GM12878 (cell line): Measurements from ENCODE around the gene MTHFD2. TPM values are rescaled to one million over a fixed set of nuclear protein-coding genes. Genes with fewer than 3 reads are reported as not detected.

Source experiments
- ATAC-seq: fragments of 200-7000 bp; cut with Tn5 transposase; 3 replicates; pipeline ENCODE4 v1.9.1; 2020; ENCODE audit warnings: mild to moderate bottlenecking, moderate library complexity
- BruUV-seq: library from RNA; stranded (reverse); fragments of 400-500 nt; replicated peaks from 2 replicates; lab custom pipeline; 2021; lab: Mats Ljungman, UMichigan
- CTCF ChIA-PET: fragments of 300-600 bp; sonication (Branson Sonifier 250); formaldehyde crosslinking; extraction: SDS; loops from one replicate; lab custom pipeline; 2021; ENCODE audit warnings: inconsistent platforms; lab: Yijun Ruan, JAX
- POLR2A ChIA-PET: fragments of 350-600 bp; formaldehyde crosslinking; extraction: SDS; loops from one replicate; lab custom pipeline; 2021; ENCODE audit warnings: inconsistent platforms; lab: Charles Lee
- RAD21 ChIA-PET: fragments of 300-600 bp; sonication (Branson Sonifier 250); formaldehyde crosslinking; loops from one replicate; lab custom pipeline; 2023; ENCODE audit warnings: antibody characterized with exemption; ENCODE audit not compliant: unreplicated experiment; lab: Charles Lee
- SMC1A ChIA-PET: fragments of 300-600 bp; sonication (Branson Sonifier 250); formaldehyde crosslinking; loops from one replicate; lab custom pipeline; 2023; ENCODE audit not compliant: unreplicated experiment, uncharacterized antibody; lab: Charles Lee
- DNase-seq: peaks from one replicate; pipeline ENCODE4 v3.0.0-alpha.2; 2011; ENCODE audit warnings: low read depth, low spot score
- FAIRE-seq: peaks from 3 replicates; lab custom pipeline; 2011; peaks lifted over from hg19 to GRCh38; lab: Jason Lieb, UNC
- H2AFZ ChIP-seq: 2 replicates; pipeline ENCODE4 v1.6.0; 2011; ENCODE audit warnings: low read depth, low read length, control low read depth; ENCODE audit not compliant: control insufficient read depth
- H3K27ac ChIP-seq: 2 replicates; pipeline ENCODE4 v1.5.1; 2011; ENCODE audit warnings: control low read depth; ENCODE audit not compliant: control insufficient read depth, insufficient read depth
- H3K27me3 ChIP-seq, 2 experiments: replicated peaks in 1 of 2; 2 replicates each; pipeline versions ENCODE4 v1.6.0 to v1.6.1; 2011; ENCODE audit warnings: low read length in 1 of 2; ENCODE audit not compliant: control insufficient read depth in 2 of 2, insufficient read depth in 2 of 2
- H3K36me3 ChIP-seq, 2 experiments: 2 replicates each; pipeline ENCODE4 v1.5.1; 2011; ENCODE audit warnings: low read length in 1 of 2; ENCODE audit not compliant: control insufficient read depth in 2 of 2, insufficient read depth in 2 of 2
- H3K4me1 ChIP-seq: 2 replicates; pipeline ENCODE4 v1.6.1; 2011; ENCODE audit warnings: mild to moderate bottlenecking, low read length, moderate library complexity, mixed read lengths; ENCODE audit not compliant: control insufficient read depth, insufficient read depth
- H3K4me2 ChIP-seq: 2 replicates; pipeline ENCODE4 v1.6.0; 2011; ENCODE audit warnings: control low read depth; ENCODE audit not compliant: control insufficient read depth, insufficient read depth
- H3K4me3 ChIP-seq: fragments of 200-600 bp; sonication (generic); 2 replicates; pipeline ENCODE4 v1.5.1; 2016
- H3K79me2 ChIP-seq: 2 replicates; pipeline ENCODE4 v1.6.0; 2011; ENCODE audit warnings: low read length; ENCODE audit not compliant: control insufficient read depth, insufficient read depth
- H3K9ac ChIP-seq: 2 replicates; pipeline ENCODE4 v1.8.0; 2011; ENCODE audit warnings: low read length, control low read depth, mixed read lengths; ENCODE audit not compliant: control insufficient read depth, insufficient read depth
- H3K9me3 ChIP-seq: replicated peaks from 3 replicates; pipeline ENCODE4 v1.5.1; 2011; ENCODE audit warnings: mild to moderate bottlenecking, low read length; ENCODE audit not compliant: control insufficient read depth, insufficient read depth
- H4K20me1 ChIP-seq: 2 replicates; pipeline ENCODE4 v1.6.0; 2011; ENCODE audit not compliant: control insufficient read depth, insufficient read depth
- BMI1 ChIP-seq: fragments of 450-650 bp; IDR thresholded peaks from 2 replicates; pipeline ENCODE4 v1.6.1; 2016; ENCODE audit warnings: mild to moderate bottlenecking, moderate library complexity, borderline replicate concordance
- CBX5 ChIP-seq: sonication (generic); IDR thresholded peaks from 2 replicates; pipeline ENCODE4 v1.6.1; 2016; ENCODE audit warnings: low read depth, moderate library complexity, mild to moderate bottlenecking, inconsistent platforms
- E4F1 ChIP-seq: fragments of 450-650 bp; IDR thresholded peaks from 2 replicates; pipeline ENCODE4 v1.6.1; 2018; ENCODE audit warnings: borderline replicate concordance, mild to moderate bottlenecking; ENCODE audit not compliant: partially characterized antibody
- IRF5 ChIP-seq: fragments of 450-650 bp; IDR thresholded peaks from 2 replicates; pipeline ENCODE4 v1.6.1; 2017; ENCODE audit warnings: borderline replicate concordance
- MTA3 ChIP-seq: IDR thresholded peaks from 2 replicates; pipeline ENCODE4 v1.6.1; 2012; ENCODE audit warnings: low read length, inconsistent platforms, borderline replicate concordance
- MYB ChIP-seq: fragments of 150-350 bp; IDR thresholded peaks from 2 replicates; pipeline ENCODE4 v1.6.1; 2014; ENCODE audit warnings: mild to moderate bottlenecking, low read depth, low read length, borderline replicate concordance
- POLR2AphosphoS5 ChIP-seq: IDR thresholded peaks from 2 replicates; pipeline ENCODE4 v1.6.1; 2011; ENCODE audit warnings: mild to moderate bottlenecking, low read length, inconsistent platforms
- RAD51 ChIP-seq: fragments of 450-650 bp; IDR thresholded peaks from 2 replicates; pipeline ENCODE4 v1.6.1; 2016; ENCODE audit warnings: moderate library complexity, mild to moderate bottlenecking, inconsistent platforms
- SMARCA5 ChIP-seq: fragments of 450-650 bp; IDR thresholded peaks from 2 replicates; pipeline ENCODE4 v1.6.1; 2017; ENCODE audit warnings: mild to moderate bottlenecking
- SPI1 ChIP-seq: IDR thresholded peaks from 2 replicates; pipeline ENCODE4 v1.6.1; 2011; ENCODE audit warnings: low read depth, mild to moderate bottlenecking, low read length, moderate library complexity, borderline replicate concordance; ENCODE audit not compliant: insufficient read depth
- SUZ12 ChIP-seq: fragments of 200-600 bp; sonication (generic); IDR thresholded peaks from one replicate; pipeline ENCODE4 v1.6.1; 2018; ENCODE audit warnings: antibody characterized with exemption, mild to moderate bottlenecking; ENCODE audit not compliant: unreplicated experiment
- TCF3 ChIP-seq: IDR thresholded peaks from 2 replicates; pipeline ENCODE4 v1.6.1; 2012; ENCODE audit warnings: low read depth, mild to moderate bottlenecking, low read length, borderline replicate concordance; ENCODE audit not compliant: insufficient read depth
- WGBS: methylation state at CpG from one replicate; pipeline ENCODE4 v1.1.6; 2016; ENCODE audit warnings: low lambda C conversion rate; ENCODE audit not compliant: insufficient replicate concordance, insufficient coverage; ENCODE audit errors: missing lambda C conversion rate; 5-methylcytosine and 5-hydroxymethylcytosine counted together
- in situ Hi-C: fragments of 300-500 bp; cut with MboI; formaldehyde crosslinking; loops from 9 replicates; pipeline ENCODE4 v1.14.3; 2018; ENCODE audit warnings: mixed read lengths
- intact Hi-C: fragments of 100-400 bp; cut with micrococcal nuclease; formaldehyde crosslinking; loops from one replicate; pipeline ENCODE4 v1.14.2; 2022; ENCODE audit not compliant: unreplicated experiment
- polyA plus RNA-seq, 11 experiments: library from polyadenylated mRNA; depleted of rRNA in 4 of 11; unstranded in 6 of 11; stranded (reverse) in 5 of 11; fragments of >200 nt; fragmentation: Nextera tagmentation in 4 of 11; fragmentation: Illumina TruSeq in 1 of 11; extraction: Ambion mirVana in 4 of 11; extraction: Trizol in 1 of 11; gene quantifications; 1 replicate in 1 of 11; 2 replicates in 10 of 11; pipeline versions ENCODE4 v1.2.1 to v1.2.3, GENCODE V29; 2011 to 2016; ENCODE audit warnings: inconsistent platforms in 2 of 11, missing spikeins in 2 of 11, low read depth in 1 of 11
- total RNA-seq, 4 experiments: library from RNA; depleted of rRNA in 3 of 4; stranded (reverse); fragments of >200 nt in 3 of 4; fragmentation: Illumina TruSeq in 1 of 4; extraction: Trizol in 1 of 4; gene quantifications; 2 replicates each; pipeline versions ENCODE4 v1.2.1 to v1.2.3, GENCODE V29; 2013 to 2021
- TF ChIP-seq, protein P1 (sequence below): fragments of 450-650 bp; IDR thresholded peaks from 2 replicates; pipeline ENCODE4 v1.6.1; 2017; ENCODE audit warnings: mild to moderate bottlenecking, low read depth, inconsistent platforms; ENCODE audit not compliant: poor library complexity, severe bottlenecking
- TF ChIP-seq, protein P2 (sequence below): fragments of 450-650 bp; IDR thresholded peaks from 2 replicates; pipeline ENCODE4 v1.6.1; 2014; ENCODE audit warnings: mild to moderate bottlenecking

The MTHFD2 gene
- total and polyA plus RNA-seq, 10 of the 15 experiments (the other 5 are each of a cell fraction or from before 2014, with no cell fraction given): 128 to 292 (median 150) TPM

DNA sequence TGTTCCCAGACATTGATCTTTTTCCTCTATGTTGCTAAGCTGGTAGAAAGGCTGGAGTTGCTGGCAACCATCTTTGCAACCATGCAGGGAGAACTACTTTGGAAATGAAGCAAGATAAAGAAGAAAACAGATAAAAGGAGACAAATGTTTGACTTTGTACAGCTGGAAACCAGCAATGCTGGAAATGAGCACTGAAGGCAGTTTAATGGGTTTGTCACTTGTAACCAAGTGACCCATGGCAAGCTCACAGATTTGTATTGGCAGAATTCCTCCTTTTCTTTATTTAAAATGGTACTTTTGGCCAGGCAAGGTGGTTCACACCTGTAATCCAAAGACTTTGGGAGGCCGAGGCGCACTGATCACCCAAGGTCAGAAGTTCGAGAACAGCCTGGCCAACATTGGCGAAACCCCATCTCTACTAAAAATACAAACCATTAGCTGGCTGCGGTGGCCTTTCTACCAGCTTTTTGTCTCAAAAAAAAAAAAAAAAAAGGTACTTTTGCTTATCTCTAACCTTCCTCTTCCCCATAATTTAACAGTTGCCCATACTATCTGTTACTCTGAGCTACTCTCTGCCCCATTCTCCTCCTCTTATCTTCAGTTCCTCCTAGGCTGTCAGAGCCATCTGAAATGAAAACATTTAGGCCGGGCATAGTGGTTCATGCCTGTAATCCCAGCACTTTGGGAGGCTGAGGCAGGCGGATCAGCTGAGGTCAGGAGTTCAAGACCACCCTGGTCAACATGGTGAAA, 48.7 kb upstream of the MTHFD2 start (continued):
- TF ChIP-seq, protein P1, sequence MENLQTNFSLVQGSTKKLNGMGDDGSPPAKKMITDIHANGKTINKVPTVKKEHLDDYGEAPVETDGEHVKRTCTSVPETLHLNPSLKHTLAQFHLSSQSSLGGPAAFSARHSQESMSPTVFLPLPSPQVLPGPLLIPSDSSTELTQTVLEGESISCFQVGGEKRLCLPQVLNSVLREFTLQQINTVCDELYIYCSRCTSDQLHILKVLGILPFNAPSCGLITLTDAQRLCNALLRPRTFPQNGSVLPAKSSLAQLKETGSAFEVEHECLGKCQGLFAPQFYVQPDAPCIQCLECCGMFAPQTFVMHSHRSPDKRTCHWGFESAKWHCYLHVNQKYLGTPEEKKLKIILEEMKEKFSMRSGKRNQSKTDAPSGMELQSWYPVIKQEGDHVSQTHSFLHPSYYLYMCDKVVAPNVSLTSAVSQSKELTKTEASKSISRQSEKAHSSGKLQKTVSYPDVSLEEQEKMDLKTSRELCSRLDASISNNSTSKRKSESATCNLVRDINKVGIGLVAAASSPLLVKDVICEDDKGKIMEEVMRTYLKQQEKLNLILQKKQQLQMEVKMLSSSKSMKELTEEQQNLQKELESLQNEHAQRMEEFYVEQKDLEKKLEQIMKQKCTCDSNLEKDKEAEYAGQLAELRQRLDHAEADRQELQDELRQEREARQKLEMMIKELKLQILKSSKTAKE: no peak

- Histone ChIP-seq H4K20me1 (no peaks in the 10 kb centered on the region; the same call in 1 of the 2 replicates), H3K27me3 (no peaks in the 10 kb centered on the region), H3K79me2 (no peaks in the 10 kb centered on the region; the same call in 1 of the 2 replicates), H3K9me3 (no peaks in the 10 kb centered on the region), H3K27ac (peak overlapping the region; percentile 17; the same call in 1 of the 2 replicates), H3K4me2 (no peak overlapping the region), H3K9ac (no peak overlapping the region), H2AFZ (no peak overlapping the region), H3K4me1 (no peaks in the 10 kb centered on the region), H3K36me3 (peaks cover 3 to 27% of the 10 kb centered on the region in 2 experiments; a peak in 3 of 4 replicates), H3K4me3 (no peak overlapping the region)
- no peak for DNase-seq
- no peak for ATAC-seq
- ChIA-PET SMC1A (interaction anchor here (0.6 to 3.1 kb wide), 8 partner anchors 11 to 333 kb away, joined by 3 to 15 read pairs (median 6); no protein-coding TSS in a partner anchor), RAD21 (interaction anchor here (0.8 to 3.7 kb wide), 2 partner anchors 245 to 330 kb away, joined by 3 to 19 read pairs; no protein-coding TSS in a partner anchor), POLR2A (interaction anchor here (0.6 kb wide), 1 partner anchor 233 kb away, joined by 4 read pairs; no protein-coding TSS in a partner anchor), CTCF (interaction anchor here (1.1 to 11.3 kb wide), 5 partner anchors 14 to 328 kb away, joined by 4 to 191 read pairs (median 31); partner anchors contain the start of genes MTHFD2 and STAMBP)
- BruUV-seq: no TSS peak
- intact Hi-C loops (no loop called here), in situ Hi-C loops (no loop called here)
- WGBS: 65% methylated on average over 2 of the region's 2 CpGs
- FAIRE-seq: no peak
- no peak for TF ChIP-seq E4F1
- TF ChIP-seq RAD51: no peak
- no peak for TF ChIP-seq TCF3
- TF ChIP-seq BMI1: no peak
- TF ChIP-seq SPI1: no peak
- TF ChIP-seq, protein P2, sequence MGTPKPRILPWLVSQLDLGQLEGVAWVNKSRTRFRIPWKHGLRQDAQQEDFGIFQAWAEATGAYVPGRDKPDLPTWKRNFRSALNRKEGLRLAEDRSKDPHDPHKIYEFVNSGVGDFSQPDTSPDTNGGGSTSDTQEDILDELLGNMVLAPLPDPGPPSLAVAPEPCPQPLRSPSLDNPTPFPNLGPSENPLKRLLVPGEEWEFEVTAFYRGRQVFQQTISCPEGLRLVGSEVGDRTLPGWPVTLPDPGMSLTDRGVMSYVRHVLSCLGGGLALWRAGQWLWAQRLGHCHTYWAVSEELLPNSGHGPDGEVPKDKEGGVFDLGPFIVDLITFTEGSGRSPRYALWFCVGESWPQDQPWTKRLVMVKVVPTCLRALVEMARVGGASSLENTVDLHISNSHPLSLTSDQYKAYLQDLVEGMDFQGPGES: no peak
- no peak for TF ChIP-seq MYB
- no peak for TF ChIP-seq SUZ12
- no peak for TF ChIP-seq SMARCA5
- TF ChIP-seq CBX5: no peak
- no peak for TF ChIP-seq IRF5
- TF ChIP-seq MTA3: no peak
- TF ChIP-seq POLR2AphosphoS5: no peak
Observed at GRCh38 chr2:74152954-74153353, 45.5 kb upstream of the MTHFD2 start.
